HG03139 (cell line): Measurements from ENCODE around the gene FXYD1.

Experiments used
- ATAC-seq: cut with Tn5 transposase; IDR thresholded peaks from one replicate; pipeline ENCODE4 v1.9.1; 2021; ENCODE audit not compliant: unreplicated experiment

FXYD1 gene

GRCh38 chr19:35106898-35107541 is 31.6 kb upstream of the FXYD1 start:
- no peak for ATAC-seq

- no peak for ATAC-seq
Observed at GRCh38 chr19:35107545-35107944, 31.1 kb upstream of the FXYD1 start.

DNA sequence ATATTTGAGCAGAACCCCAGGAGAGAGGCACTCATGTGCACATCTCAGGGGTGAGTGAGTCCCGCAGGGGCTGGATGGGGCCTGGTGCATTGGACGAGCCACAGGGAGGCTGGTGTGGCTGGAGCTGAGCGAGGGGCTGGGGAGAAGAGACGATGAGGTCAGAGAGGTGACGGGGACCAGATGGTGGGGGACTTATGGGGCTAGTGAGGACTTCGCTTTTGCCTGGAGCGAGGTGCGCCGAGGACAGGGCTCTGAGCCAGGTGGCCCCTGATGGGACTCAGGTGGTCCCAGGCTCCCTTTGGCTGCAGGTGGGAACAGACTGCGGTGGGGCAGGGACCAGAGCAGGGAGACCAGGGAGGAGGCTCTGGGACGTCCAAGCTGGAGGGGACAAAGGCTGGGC is 29.9 kb upstream of the FXYD1 start:
- no peak for ATAC-seq

DNA sequence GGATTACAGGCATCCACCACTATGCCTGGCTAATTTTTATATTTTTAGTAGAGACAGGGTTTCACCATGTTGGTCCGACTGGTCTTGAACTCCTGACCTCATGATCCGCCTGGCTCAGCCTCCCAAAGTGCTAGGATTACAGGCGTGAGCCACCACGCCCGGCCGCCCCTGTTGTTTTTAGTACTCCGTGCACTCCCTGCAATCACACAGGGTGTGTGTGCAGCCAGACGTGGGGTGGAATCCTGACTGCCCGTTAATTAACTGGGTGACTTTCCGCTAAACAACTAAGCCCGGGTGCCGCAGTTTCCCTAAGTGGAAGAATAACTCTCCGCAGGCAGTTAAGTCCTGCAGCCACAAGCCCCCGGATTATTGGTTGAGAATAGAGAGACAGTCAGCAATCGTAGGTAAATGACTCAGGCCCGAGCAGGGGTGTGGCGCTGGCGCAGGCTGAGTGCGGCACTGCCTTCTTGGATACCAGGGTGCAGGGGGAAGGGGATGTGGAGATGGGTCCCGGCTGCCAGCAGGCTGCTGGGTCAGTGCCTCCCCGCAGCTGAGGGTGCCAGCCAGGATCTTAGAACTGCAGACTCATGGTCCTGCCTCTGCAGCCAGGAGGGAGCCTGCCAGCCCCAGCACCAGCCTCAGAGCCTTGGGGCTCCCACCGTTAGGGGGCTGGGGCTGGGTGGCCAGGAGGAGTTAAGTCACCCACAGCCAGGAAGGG is 29.1 kb upstream of the FXYD1 start:
- ATAC-seq, result no peak

DNA sequence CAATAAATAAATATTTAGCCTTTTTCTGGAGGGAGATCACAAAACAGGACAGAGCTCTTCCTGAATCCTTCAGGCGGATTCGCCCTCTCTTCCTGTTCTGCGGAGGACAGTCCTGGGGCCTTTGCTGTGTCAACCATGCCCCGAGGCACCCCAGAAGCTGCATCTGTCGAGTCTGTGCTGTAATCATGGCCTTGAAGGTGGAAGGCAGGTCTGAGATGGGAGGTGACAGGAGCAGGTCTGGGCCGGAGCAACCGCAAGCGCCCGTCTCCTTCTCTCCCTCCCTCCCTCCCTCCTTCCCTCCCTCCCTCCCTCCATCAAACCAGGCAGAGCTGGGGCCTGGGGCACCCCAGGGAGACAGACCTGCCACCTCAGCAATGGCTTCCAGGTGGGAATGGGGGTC is 27.6 kb upstream of the FXYD1 start:
- no peak for ATAC-seq

DNA sequence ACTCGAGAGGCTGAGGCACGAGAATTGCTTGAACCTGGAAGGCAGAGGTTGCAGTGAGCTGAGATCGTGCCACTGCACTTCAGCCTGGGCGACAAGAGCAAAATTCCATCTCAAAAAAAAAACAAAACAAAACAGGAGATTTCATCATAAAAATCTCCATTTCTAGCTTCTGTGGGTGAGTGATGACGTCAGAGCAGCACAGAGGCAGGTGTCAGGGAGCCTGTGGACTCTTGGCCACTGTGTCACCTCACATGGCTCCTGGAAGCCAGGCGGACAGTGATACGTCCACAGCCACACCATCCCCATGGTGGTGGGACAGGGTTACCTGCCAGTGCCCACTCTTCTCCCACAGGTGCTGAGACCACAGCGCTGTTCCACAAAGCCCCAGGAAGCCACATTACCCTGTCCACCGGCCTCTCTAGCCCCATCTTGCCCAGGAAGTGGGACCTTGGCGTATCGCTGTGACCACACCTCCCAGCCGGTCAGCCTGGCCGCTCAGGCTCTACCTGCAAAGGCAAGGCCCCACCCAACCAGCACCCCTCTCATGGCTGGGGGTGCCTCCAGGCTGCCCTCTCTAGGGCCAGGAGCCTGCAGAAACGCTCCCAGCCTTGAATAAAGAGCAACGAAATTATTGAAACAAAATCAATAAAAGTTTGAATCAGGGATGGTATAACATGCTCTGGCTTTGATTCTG is 25.5 kb upstream of the FXYD1 start:
- no peak for ATAC-seq

DNA sequence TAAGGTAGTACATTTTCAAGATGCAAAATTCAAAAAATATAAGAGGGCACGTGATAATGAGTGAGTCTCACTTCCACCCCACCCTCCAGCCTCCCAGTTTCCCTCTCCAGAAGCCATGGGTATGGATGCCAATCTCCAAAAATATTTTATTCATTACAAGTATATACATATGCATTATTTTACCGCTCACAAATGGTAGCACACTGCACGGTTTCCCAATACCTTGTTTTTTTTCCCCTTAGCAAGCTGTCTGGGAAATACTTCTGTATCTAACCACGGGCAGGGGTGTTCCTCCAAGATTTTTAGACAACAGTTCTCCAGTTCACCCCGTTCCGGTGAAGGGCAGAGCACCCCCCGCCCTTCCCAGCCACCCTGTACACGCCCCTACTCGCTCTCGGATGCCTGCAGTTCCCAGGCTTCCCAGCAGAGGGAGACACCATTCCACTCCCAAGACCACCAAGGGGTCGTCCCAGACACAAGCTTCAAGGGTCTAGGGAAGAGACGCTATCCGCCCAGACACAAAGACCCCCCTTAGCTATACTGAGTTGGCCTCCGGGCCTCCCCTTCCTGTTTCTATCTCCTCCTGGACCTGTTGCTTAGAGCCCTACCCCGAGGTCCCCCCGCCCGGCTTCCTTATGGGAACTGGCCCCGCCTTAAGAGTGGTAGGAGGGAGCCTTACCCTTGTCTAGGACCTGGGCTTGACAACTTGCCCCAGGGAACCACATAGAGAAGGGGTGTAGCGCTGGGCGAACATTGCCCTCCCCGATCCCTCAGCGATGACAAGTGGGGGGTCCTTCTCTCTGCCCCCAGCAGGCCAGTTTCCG is 24.1 kb upstream of the FXYD1 start:
- ATAC-seq, result no peak

DNA sequence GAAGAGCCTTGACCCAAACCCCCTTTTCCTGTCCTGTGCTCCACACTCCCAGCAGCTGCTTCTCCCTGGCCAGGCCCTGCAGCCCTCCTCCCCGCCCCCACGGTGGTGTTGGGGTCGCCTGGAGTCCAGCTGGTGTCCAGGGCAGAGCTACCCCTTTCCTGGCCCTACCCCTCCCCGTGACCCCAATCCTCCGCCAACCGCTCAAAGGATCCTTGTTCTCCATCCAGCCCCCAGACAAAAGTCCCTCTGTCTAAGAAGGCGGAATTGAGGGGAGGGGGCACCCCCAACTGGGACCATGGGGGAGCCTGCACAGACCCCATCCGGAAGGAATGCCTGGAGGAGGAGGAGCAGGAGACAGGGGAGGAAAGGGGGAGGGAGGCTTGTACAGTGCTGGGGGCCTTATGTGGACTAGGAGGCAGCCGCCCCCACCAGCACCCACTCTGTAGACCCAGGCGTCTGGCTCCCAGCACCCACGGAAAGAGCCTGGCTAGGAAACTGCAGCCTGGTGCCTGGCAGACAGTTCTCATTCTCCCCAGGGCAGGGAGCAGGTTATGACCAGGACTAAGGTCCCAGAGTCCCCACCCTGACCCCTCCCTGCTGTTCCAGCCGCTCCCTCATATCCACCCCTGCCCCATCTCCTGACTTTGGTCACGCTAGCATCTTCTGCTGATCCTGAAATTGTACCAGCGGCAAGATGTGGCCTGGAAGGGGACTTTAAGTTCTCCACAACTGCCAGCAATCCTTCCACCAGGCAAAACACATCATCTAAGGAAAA is 23.3 kb upstream of the FXYD1 start, which contains the start of gene FXYD3:
TSS of gene FXYD3 (plus strand) at position 647 of the 775 bp plus-strand sequence. CDS start 3,554 bp downstream, outside the sequence.
- ATAC-seq, result no peak

GRCh38 chr19:35116072-35116801 is 22.4 kb upstream of the FXYD1 start:
- no peak for ATAC-seq

DNA sequence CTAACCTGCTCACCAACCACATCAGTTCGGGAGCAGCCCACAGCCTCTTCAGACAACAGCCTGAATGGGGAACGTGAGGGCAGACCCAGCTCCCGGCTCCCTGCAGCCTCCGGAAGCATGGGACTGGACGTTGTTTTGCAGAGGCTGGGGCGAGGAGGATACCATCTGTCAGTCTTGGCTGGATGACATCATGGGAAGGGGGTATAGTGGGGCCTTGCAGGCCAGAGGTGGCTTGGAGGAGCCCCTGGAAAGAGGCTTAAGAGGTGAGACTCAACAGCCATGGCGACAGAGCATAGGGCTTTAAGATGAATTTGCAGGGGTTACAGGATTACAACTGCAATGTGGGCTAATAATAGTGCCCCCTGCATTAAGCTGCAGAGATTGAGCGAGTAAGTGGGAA is 21.5 kb upstream of the FXYD1 start:
- no peak for ATAC-seq

DNA sequence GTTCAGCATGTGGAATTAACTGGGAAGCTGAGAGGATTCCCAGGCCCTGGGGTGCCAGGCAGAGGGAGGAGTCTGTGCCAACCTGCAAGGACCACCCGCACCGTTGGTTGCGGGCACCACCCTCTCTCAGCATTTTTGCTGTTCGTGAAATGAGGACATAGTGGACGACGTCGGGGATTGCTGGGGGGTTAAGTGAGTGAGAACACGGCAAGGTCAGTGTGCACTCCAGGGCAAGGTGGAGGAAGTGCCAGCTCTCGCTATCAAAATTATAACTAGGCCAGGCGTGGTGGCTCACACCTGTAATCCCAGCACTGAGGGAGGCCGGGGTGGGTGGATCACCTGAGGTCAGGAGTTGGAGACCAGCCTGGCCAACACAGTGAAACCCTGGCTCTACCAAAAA is 20.8 kb upstream of the FXYD1 start:
- no peak for ATAC-seq

- ATAC-seq, result no peak
Observed at GRCh38 chr19:35118268-35119020, 20.2 kb upstream of the FXYD1 start.

DNA sequence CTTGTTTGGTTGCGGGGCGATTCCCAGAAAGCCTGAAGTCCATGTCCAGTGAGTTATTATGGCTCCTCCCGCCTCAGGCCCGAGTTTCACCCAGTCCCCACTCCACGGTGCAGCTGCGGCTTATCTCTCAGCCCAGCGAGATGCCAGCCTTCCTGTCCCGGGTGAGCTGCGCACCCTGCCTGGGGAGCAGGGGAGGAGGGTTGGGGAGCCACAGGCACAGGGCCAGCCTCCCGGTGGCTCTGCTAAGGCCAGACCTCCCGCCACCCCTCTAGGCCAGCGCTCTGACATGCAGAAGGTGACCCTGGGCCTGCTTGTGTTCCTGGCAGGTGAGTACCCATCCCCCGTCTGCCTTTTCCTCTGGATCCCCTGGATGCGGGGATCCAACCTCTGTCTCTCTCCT is 19.5 kb upstream of the FXYD1 start:
- no peak for ATAC-seq

GRCh38 chr19:35119578-35120155 is 19.0 kb upstream of the FXYD1 start:
- no peak for ATAC-seq

DNA sequence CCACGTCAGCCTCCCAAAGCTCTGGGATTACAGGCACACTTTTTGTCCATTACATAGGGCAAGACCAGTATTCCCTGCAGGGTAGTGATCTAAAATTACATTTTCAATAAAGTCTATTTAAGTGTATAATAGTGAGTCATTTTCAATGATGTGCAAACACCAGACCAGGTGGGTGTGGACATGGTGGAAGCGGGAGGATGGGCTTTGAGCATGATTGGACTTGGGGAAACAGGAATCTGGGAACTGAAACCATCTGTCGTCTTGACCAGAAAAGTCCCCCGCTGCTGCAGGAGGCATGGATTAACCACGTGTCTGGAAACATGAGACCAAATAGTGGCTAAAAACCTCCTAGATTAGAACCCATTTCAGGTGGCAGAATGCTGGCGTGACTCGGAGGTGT is 18.1 kb upstream of the FXYD1 start:
- no peak for ATAC-seq

DNA sequence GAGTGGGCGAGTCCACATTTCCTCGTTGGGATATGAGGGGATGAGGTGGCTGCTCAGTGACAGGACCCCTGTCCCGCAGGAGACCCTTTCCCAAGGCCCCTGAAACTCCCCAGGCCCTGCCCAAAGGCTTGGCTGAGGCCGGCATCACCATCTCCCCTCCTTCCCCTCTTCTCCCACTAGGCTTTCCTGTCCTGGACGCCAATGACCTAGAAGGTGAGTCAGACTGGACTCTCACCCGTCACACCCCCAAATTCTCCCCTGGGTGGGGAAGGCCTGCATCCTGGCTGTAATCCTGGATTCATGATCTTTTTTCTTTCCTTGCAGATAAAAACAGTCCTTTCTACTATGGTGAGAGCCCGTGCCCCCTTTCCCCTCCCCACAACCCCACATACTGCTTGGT is 17.7 kb upstream of the FXYD1 start:
- ATAC-seq, result no peak

- ATAC-seq, result no peak
Observed at GRCh38 chr19:35122687-35123551, 15.7 kb upstream of the FXYD1 start.

GRCh38 chr19:35123573-35123972 is 15.1 kb upstream of the FXYD1 start:
- ATAC-seq, result no peak
